ENCODE results near the gene SPANXN5. TPM values are rescaled to one million over a fixed set of nuclear protein-coding genes. Genes with fewer than 3 reads are reported as not detected.

Gene SPANXN5, protein sequence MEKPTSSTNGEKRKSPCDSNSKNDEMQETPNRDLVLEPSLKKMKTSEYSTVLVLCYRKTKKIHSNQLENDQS
- not detected in 2 replicates for total RNA-seq

GRCh38 chrX:52797327-52797726, at the start of gene SPANXN5:
SPANXN5 (minus strand) TSS chrX:52797427; CDS start chrX:52797348, 79 bp downstream.

DNA sequence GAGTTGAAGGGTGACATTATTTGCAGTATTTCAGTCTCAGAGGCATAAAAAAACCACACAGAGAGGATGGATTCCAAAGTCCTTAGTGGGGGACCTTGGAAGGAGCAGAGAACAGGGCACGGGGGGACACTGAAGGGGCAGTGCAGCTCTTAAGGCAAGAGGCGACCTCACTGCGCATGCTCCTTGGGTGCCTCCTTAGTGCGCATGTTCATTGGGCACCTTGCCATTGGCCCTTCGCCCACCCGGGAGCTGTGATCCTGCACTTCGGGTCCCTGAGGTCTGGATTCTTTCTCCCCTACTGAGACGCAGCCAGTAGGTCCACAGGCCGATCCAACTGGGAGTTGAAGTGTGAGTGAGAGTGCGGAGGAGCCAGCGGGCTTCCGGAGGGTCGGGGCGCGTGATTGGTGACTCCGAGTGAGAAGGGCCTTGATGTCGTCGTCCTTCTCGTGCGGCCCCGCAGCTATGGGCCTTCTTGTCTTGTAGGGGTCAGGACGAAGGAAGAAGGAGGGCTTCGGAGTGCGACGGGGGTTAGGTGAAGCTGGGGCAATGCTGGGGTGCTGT, 13.9 kb upstream of the SPANXN5 start, which contains the start of gene XAGE5:
Gene XAGE5 (plus strand): TSS at position 223 of the 561 bp plus-strand sequence. CDS start 1,280 bp downstream, outside the sequence.

GRCh38 chrX:52750952-52751351, 46.3 kb downstream of the SPANXN5 start, which contains the start of gene SSX2B:
SSX2B (plus strand) TSS chrX:52751252; CDS start chrX:52752681, 1,429 bp downstream.

Small RNA genes within 50 kb of the gene (small RNA-seq; reads per million reads assigned to genes)
- not detected for gene AC244505.6
- not detected for gene AC244505.7

Other genes starting within 250 kb of the SPANXN5 start
- gene SSX7, start 142.5 kb downstream of the SPANXN5 start, total RNA-seq, result not detected in 2 replicates
- gene SSX2, start 90.2 kb downstream of the SPANXN5 start, total RNA-seq, result not detected in 2 replicates
- not detected in 2 replicates for gene SSX2B, start 46.2 kb downstream of the SPANXN5 start, total RNA-seq
- not detected in 2 replicates for gene XAGE5, start 13.9 kb upstream of the SPANXN5 start, total RNA-seq
- gene XAGE3, start 70.7 kb upstream of the SPANXN5 start, total RNA-seq, result not detected in 2 replicates
- gene FAM156B, start 99.9 kb upstream of the SPANXN5 start, total RNA-seq, result 6.5 and 8.2 TPM in 2 replicates
- gene FAM156A, start 161.1 kb upstream of the SPANXN5 start, total RNA-seq, result 9.8 and 10.5 TPM in 2 replicates